HG03439 (cell line): Measurements from ENCODE around the gene TTPAL.

Source experiments
- ATAC-seq: cut with Tn5 transposase; IDR thresholded peaks from one replicate; pipeline ENCODE4 v1.9.1; 2021; ENCODE audit warnings: mild to moderate bottlenecking, moderate library complexity; ENCODE audit not compliant: unreplicated experiment

Gene TTPAL

GRCh38 chr20:44532981-44533331 is 57.3 kb downstream of the TTPAL start:
- no peak for ATAC-seq

GRCh38 chr20:44533928-44534327 is 58.3 kb downstream of the TTPAL start:
- no peak for ATAC-seq

- ATAC-seq, result no peak
Observed at GRCh38 chr20:44536175-44536574, 60.5 kb downstream of the TTPAL start.

GRCh38 chr20:44537993-44538392 is 62.3 kb downstream of the TTPAL start:
- ATAC-seq, result no peak

- ATAC-seq, result no peak
Observed at GRCh38 chr20:44540834-44541233, 65.2 kb downstream of the TTPAL start.

- ATAC-seq, result no peak
Observed at GRCh38 chr20:44541992-44542391, 66.3 kb downstream of the TTPAL start.

- ATAC-seq, result no peak
Observed at GRCh38 chr20:44542890-44543289, 67.2 kb downstream of the TTPAL start.

- ATAC-seq, result no peak
Observed at GRCh38 chr20:44543358-44543757, 67.7 kb downstream of the TTPAL start.
